Effector CD8-positive, alpha-beta T cell (primary cell): ENCODE measurements around the gene NIP7.
"Not testable (repeated sequence)": the region's sequence is repeated elsewhere in the genome, so short reads cannot be mapped to it uniquely, and the experiment has no call there.

Experiments
- DNase-seq: peaks from one replicate; lab custom pipeline; 2025; lab: John Stamatoyannopoulos, UW
- total RNA-seq, 4 experiments: gene quantifications; one replicate each; lab custom pipeline; 2026; lab: John Stamatoyannopoulos, UW

NIP7 gene
- 40.7 to 113 (median 54.5) reads per million in 4 experiments for total RNA-seq

GRCh38 chr16:69339289-69340094, at the start of gene NIP7, which contains the start of gene COG8:
TSS of gene NIP7 (plus strand) at chr16:69339772. CDS start at chr16:69339830, 58 bp downstream.
TSS of gene COG8 (minus strand) at chr16:69339564. CDS start at chr16:69339552, 12 bp downstream.
- peak; percentile 81 for DNase-seq

DNA sequence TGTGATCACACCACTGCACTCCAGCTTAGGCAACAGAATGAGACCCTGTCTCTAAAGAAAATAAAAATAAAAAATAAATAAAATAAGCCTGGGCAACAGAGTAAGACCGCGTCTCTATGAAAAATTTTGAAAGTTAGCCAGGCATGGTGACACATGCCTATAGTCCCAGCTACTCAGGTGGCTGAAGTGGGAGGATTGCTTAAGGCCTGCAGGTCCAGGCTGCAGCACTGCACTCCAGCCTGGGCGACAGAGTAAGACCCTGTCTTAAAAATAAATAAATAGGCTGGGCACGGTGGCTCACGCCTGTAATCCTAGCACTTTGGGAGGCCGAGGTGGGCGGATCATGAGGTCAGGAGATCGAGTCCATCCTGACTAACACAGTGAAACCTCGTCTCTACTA, 47.9 kb upstream of the NIP7 start:
- not testable (repeated sequence) for DNase-seq

DNA sequence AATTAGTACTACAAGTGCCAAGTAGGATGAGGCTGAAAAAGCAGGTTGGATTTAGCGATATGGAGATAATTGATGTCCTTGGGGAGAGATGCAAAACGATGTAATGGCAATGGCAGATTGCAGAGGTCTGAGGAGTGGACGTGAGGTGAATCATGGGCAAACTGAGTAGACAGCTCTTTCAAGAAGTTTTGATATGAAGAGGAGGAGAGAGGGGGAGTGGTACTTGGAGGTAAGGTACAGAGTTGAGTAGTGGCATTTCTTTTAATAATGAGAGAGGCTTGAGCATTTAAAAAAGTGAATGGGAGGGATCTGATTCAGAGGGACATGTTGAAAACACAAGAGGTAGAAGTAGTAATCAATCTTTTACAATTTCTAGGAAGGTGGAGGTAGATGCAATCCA, 46.2 kb upstream of the NIP7 start:
- no peak for DNase-seq

GRCh38 chr16:69294051-69294450, 45.5 kb upstream of the NIP7 start:
- DNase-seq, result no peak

DNA sequence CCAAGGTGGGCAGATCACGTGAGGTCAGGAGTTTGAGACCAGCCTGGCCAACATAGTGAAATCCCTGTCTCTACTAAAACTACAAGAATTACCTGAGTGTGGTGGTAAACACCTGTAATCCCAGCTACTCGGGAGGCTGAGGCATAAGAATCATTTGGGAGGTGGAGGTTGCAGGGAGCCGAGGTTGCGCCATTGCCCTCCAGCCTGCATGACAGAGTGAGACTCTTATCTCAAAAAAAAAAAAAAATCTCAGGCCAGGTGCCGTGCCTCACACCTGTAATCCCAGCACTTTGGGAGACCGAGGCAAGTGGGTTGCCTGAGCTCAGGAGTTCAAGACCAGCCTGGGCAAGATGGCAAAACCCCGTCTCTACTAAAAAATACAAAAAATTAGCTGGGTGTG, 42.8 kb upstream of the NIP7 start:
- DNase-seq, result not testable (repeated sequence)

DNA sequence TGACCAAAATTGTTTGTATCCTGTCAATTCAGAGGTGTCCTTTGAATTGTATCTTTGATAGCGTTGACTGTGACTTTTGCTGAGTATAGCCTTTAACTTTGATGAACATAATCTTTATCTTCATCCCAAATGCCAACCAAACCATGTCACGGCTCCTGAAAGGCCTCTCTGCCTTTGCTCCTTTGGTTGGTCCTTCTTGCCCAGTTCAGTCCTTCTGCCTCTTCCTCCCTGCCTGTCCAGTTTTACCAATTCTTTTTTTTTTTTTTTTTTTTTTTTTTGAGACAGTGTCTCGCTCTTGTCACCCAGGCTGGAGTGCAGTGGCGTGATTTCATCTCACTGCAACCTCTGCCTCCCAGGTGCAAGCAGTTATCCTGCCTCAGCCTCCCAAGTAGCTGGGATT, 41.3 kb upstream of the NIP7 start:
- no peak for DNase-seq

- DNase-seq, result no peak
Observed at GRCh38 chr16:69301187-69301586, 38.4 kb upstream of the NIP7 start.

DNA sequence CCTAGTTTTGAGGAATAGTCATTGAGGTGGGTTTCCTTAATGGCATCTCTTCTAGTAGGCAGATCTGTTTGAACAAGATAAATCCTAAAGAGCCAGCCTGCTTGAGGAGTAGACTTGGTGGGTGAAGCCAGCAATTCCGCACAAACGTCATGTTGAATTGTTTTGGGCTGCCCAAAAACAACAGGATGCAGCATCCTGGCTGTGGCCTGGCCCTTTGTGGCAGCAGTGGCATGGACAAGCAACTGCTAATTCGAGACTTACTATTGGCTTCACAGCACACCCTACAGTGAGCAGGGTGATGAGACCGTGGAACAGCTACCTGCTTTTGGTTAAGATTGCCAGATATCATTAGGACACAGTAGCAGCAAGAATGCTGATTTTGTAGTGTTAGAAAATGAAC, 37.7 kb upstream of the NIP7 start:
- DNase-seq, result no peak

DNA sequence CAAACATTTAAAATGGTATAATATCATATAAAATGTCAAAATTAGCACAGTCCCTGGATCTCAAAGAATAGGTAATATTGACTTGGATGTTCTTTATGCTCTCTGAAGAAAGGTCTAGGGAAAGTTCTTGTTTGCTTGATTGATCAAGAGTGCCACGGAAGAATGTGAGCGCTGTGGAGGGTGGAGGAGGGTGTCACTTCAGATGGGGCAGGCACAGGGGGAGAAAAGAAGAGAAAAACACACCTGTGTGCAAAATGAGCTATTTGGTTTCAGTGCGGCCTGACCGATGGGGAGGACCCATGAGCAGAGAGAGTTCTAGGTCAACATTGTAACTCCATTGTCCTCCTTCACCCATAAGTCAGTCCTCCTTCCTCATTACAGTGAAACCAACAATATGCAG, 37.3 kb upstream of the NIP7 start:
- DNase-seq, result no peak

DNA sequence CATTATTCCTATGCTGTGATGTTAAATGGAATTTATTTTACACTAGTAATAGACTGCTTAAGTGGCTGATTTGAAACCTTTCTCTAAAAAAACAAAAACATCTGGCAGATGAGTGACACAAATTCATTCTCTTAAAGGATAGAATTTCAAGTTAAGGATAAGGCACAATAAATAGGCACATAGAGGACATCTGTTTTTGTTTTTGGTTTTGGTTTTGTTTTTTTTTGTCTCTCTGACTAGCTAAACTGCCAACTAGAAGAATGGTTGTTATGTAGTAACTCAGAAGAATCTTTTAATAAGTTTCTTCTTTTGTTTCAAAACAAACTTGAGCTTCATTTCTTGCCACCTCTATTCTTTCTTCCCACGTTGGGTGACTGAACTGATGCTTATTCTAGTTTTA, 33.5 kb upstream of the NIP7 start:
- DNase-seq, result no peak

DNA sequence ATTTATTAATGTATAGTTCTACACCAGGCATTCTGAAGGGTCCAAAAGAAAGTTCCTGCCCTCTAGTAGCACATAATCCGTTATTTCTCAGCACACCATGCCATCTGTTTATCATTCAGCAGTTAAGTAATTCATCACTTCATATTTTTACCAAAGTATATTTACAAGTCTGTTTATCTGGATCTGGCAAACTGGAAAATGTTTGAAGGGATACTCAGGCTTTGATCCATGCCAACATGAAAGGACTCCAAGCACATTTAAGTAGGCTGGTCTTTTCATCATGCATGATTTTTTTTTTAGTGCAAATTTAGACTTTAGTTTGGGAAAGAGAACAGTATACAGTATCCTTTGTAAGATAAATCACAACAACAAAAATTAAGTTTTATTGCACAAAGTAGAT, 32.5 kb upstream of the NIP7 start:
- no peak for DNase-seq

GRCh38 chr16:69307856-69308255, 31.7 kb upstream of the NIP7 start:
- no peak for DNase-seq

DNA sequence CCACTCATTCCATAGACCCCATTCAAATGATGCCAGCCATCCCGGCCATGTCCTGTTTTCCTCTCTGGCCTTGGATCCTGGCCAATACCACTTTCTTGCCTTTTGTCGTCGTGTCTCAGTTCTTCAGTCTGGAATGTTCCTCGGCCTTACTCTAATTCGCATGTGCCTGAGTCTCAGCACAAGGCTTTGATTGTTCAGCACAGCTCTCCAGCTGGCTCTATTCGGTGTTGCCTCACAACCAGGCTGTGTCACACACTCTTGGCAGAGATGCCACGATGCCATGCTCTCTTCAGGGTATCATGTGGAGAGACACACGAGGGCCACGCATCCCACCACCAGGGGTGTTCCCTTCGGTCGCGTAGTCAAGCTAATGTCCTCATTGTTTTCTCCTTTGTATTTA, 30.3 kb upstream of the NIP7 start:
- no peak for DNase-seq

DNA sequence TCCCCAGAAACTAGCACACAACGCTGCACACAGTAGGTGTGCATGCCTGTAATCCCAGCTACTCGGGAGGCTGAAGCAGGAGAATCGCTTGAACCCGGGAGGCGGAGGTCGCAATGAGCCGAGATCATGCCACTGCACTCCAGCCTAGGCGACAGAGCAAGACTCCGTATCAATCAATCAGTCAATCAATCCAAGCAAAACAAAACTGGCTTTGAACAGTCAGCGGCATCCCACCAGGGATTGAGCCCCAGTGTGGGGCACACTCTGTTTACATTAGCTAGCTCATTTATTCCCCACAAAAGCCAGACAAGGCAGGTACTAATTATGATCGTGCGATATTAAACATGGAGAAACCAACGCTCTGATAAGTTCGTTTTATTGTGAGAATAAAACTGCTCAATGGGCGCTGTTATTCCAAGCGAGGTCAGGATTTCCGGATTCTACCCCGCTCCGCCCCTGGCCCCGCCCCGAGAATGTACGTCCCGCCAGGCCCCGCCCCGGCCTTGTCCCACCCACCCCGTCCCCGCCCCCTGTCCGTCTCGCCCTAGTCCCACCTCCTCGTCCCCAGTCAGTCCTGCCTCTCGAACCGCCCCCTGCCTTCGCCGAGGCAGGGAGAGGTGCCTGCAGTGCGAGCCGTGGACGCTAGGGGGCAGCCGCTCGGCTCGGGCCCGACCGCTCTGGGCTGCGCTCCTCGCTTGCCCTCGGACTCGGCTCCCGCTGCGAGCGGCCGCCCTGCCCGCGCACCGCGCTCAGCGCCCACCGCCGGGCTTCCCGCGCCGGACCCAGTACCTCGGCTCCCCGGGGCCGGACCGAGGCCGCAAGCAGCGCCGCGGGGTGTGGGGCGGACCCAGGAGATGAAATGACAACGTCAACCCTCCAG, 28.7 kb upstream of the NIP7 start, which contains the start of gene VPS4A:
VPS4A (plus strand) TSS at position 698 of the 880 bp plus-strand sequence; CDS start at position 860, 162 bp downstream.
- DNase-seq, result peak; percentile 95

DNA sequence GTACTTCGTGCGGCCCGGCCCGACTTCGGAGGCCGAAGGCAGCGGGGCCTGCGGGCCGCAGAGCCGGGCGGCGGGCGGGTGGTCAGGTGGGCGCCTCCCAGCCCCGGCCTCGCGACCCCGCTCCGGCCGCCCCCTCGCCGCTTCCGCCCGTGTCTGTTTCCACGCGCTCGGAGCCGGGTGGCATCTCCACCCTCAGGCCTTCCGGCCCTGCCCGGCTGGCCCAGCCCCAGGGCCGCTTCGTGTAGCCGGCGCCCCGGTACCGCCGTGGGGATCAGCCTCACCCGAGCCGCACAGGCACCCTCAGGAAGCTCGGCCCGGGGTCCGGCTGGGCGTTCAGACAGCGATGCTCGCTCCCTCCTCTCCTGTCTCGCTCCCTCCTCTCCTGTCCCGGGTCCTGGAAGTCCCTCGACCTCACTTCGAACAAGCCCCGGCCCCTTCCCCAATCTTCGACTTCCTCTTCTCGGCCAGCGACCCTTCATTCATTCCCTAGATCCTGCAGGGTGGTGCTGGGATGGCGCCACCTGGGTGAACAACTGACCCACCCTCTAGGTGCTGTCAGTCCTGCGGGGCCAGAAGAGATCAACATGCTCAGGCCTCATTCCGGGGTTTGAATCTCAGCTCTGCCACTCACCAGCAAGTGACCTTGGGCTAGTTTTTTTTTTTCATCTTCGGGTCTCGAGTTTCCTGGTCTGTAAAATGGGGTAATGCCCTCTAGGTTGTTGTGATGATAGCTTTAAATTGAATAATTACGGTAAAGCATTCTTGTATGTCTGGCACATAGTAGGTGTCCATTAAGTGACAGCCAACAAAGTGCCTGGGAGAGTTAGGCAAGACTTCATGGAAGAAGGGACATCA, 27.8 kb upstream of the NIP7 start:
- DNase-seq, result peak; percentile 27

GRCh38 chr16:69313469-69313868, 26.1 kb upstream of the NIP7 start:
- DNase-seq, result no peak

GRCh38 chr16:69314534-69314933, 25.0 kb upstream of the NIP7 start:
- no peak for DNase-seq

- DNase-seq, result no peak
Observed at GRCh38 chr16:69315486-69316311, 23.9 kb upstream of the NIP7 start.

- DNase-seq, result no peak
Observed at GRCh38 chr16:69316595-69317034, 23.0 kb upstream of the NIP7 start.

DNA sequence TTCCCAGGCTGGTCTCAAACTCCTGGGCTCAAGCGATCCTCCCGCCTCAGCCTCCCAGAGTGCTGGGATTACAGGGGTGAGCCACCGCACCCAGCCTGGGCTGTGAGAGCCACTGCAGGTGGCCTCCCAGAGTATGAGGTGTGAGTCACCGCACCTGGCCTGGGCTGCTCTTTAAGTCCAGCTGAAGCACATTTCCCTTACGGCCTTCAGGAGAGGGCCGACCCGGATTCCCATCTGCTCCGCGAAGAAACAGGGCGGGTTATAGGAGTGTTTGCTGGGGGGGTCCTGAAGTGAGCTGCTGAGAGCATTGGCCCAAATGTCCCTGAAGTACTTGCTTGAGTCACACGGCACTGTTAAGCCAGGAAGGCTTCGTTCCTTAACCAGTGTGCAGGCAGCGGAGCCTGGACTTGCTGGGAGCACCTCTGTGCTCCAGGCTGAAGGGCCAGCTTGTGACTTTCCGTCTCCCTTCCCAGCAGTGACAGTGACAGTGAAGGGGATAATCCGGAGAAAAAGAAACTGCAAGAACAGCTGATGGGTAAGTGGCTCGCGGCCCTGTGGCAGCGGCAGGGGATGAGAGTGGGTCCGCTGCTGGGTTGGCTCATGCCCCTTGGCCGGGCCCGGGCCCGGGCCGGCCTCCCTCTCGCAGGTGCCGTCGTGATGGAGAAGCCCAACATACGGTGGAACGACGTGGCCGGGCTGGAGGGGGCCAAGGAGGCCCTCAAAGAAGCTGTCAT, 21.2 kb upstream of the NIP7 start:
- no peak for DNase-seq
